ENCODE data around the gene SIL1. TPM values are rescaled to one million over a fixed set of nuclear protein-coding genes. Genes with fewer than 3 reads are reported as not detected.

SIL1 gene
- total RNA-seq, 1 experiment from 2014 or later: 10.7 TPM

DNA sequence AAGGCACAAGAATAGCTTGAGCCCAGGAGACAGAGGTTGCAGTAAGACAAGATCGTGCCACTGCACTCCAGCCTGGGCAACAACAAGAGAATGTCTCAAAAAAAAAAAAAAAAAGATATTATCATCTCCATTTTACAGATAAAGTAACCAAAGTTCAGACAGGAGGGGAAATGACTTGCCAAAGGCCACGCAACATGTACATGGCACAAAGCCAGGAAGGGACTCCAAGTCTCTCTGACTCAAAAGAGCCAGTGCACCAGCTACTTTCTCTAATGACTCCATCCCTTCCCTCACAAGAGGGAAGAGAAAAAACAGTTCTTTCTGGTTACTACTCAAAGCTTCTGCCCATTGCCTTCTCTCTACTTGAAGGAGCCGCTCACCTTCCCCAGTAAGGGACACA, 34.1 kb downstream of the SIL1 start:
- POLR2A ChIA-PET: no interaction called here

GRCh38 chr5:139162448-139162847, 35.7 kb downstream of the SIL1 start:
- Mint-ChIP-seq H3K4me3 (no peak overlapping the region), H3K4me1 (peaks cover 36% of the 10 kb centered on the region), H3K9me3 (no peaks in the 10 kb centered on the region), H3K27ac (peak overlapping the region; percentile 18), H3K27me3 (ENCODE audit: low read depth) (no peaks in the 10 kb centered on the region; the same call in 1 of the 2 replicates), H3K36me3 (no peaks in the 10 kb centered on the region)
- no peak for DNase-seq (ENCODE audit: low spot score)
- peak; percentile 52 for ATAC-seq
- CTCF ChIA-PET: interaction anchor here (1.0 to 1.4 kb wide), 4 partner anchors 15 to 567 kb away, joined by 3 to 4 read pairs (median 4); partner anchors contain the start of gene SIL1
- TF ChIP-seq CBFB (CRISPR knock-in tag; IDR thresholded peaks at IDR 0.05; ENCODE audit: low read depth) (no peak), SOX15 (CRISPR knock-in tag; IDR thresholded peaks at IDR 0.05) (no peak), STAT6 (CRISPR knock-in tag; conservative IDR thresholded peaks at IDR 0.05; ENCODE audit: low read depth) (no peak), ZNF219 (CRISPR knock-in tag; IDR thresholded peaks at IDR 0.05; ENCODE audit: borderline replicate concordance) (no peak), ZNF396 (CRISPR knock-in tag; IDR thresholded peaks at IDR 0.05; ENCODE audit: borderline replicate concordance) (no peak), RORB (CRISPR knock-in tag; IDR thresholded peaks at IDR 0.05) (no peak)
- TF ChIP-seq, protein P1, sequence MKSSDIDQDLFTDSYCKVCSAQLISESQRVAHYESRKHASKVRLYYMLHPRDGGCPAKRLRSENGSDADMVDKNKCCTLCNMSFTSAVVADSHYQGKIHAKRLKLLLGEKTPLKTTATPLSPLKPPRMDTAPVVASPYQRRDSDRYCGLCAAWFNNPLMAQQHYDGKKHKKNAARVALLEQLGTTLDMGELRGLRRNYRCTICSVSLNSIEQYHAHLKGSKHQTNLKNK (CRISPR knock-in tag; IDR thresholded peaks at IDR 0.05): no peak
- TF ChIP-seq, protein P2, sequence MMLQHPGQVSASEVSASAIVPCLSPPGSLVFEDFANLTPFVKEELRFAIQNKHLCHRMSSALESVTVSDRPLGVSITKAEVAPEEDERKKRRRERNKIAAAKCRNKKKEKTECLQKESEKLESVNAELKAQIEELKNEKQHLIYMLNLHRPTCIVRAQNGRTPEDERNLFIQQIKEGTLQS (CRISPR knock-in tag; conservative IDR thresholded peaks at IDR 0.05): no peak
- TF ChIP-seq, protein P3, sequence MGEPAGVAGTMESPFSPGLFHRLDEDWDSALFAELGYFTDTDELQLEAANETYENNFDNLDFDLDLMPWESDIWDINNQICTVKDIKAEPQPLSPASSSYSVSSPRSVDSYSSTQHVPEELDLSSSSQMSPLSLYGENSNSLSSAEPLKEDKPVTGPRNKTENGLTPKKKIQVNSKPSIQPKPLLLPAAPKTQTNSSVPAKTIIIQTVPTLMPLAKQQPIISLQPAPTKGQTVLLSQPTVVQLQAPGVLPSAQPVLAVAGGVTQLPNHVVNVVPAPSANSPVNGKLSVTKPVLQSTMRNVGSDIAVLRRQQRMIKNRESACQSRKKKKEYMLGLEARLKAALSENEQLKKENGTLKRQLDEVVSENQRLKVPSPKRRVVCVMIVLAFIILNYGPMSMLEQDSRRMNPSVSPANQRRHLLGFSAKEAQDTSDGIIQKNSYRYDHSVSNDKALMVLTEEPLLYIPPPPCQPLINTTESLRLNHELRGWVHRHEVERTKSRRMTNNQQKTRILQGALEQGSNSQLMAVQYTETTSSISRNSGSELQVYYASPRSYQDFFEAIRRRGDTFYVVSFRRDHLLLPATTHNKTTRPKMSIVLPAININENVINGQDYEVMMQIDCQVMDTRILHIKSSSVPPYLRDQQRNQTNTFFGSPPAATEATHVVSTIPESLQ (CRISPR knock-in tag; IDR thresholded peaks at IDR 0.05): no peak
- TF ChIP-seq, protein P4, sequence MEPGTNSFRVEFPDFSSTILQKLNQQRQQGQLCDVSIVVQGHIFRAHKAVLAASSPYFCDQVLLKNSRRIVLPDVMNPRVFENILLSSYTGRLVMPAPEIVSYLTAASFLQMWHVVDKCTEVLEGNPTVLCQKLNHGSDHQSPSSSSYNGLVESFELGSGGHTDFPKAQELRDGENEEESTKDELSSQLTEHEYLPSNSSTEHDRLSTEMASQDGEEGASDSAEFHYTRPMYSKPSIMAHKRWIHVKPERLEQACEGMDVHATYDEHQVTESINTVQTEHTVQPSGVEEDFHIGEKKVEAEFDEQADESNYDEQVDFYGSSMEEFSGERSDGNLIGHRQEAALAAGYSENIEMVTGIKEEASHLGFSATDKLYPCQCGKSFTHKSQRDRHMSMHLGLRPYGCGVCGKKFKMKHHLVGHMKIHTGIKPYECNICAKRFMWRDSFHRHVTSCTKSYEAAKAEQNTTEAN (CRISPR knock-in tag; IDR thresholded peaks at IDR 0.05): no peak
- POLR2A ChIA-PET: no interaction called here

More for the DNA sequence above, 34.1 kb downstream of the SIL1 start:
- Mint-ChIP-seq H3K4me1 (peaks cover 33% of the 10 kb centered on the region), H3K27me3 (ENCODE audit: low read depth) (no peaks in the 10 kb centered on the region; the same call in 1 of the 2 replicates), H3K9me3 (no peaks in the 10 kb centered on the region), H3K27ac (no peak overlapping the region), H3K4me3 (no peak overlapping the region), H3K36me3 (0 out of 2 replicates have a peak, but pooled peaks cover 2% of the 10 kb centered on the region)
- TF ChIP-seq SP1 (CRISPR knock-in tag; conservative IDR thresholded peaks at IDR 0.05): no peak
- TF ChIP-seq ZNF219 (CRISPR knock-in tag; IDR thresholded peaks at IDR 0.05; ENCODE audit: borderline replicate concordance): no peak
- no peak for TF ChIP-seq PRRX2 (CRISPR knock-in tag; IDR thresholded peaks at IDR 0.05)
- CTCF ChIA-PET: interaction anchor here (1.2 kb wide), 1 partner anchor 30 kb away, joined by 3 read pairs; no protein-coding TSS in a partner anchor
- no peak for DNase-seq (ENCODE audit: low spot score)
- no peak for ATAC-seq

- Mint-ChIP-seq H3K9me3 (peaks cover 9% of the 10 kb centered on the region), H3K36me3 (no peaks in the 10 kb centered on the region), H3K27me3 (ENCODE audit: low read depth) (no peaks in the 10 kb centered on the region; the same call in 1 of the 2 replicates), H3K4me3 (no peak overlapping the region), H3K4me1 (peaks cover 36% of the 10 kb centered on the region), H3K27ac (no peak overlapping the region)
- ChIA-PET CTCF (interaction anchor here (1.4 kb wide), 1 partner anchor 103 kb away, joined by 5 read pairs; no protein-coding TSS in a partner anchor), POLR2A (no interaction called here)
- ATAC-seq: no peak
- DNase-seq (ENCODE audit: low spot score): no peak
- no peak for TF ChIP-seq ZNF219 (CRISPR knock-in tag; IDR thresholded peaks at IDR 0.05; ENCODE audit: borderline replicate concordance)
- TF ChIP-seq MXD4 (CRISPR knock-in tag; IDR thresholded peaks at IDR 0.05; ENCODE audit: borderline replicate concordance): no peak
- TF ChIP-seq ZNF138 (CRISPR knock-in tag; conservative IDR thresholded peaks at IDR 0.05): no peak
- TF ChIP-seq, protein P1 (CRISPR knock-in tag; IDR thresholded peaks at IDR 0.05): no peak
- no peak for TF ChIP-seq RELA (CRISPR knock-in tag; IDR thresholded peaks at IDR 0.05; ENCODE audit: borderline replicate concordance)
- TF ChIP-seq ZNF263 (CRISPR knock-in tag; IDR thresholded peaks at IDR 0.05; ENCODE audit: low read depth): no peak
- TF ChIP-seq E2F4 (CRISPR knock-in tag; IDR thresholded peaks at IDR 0.05; ENCODE audit: borderline replicate concordance, low read depth): no peak
- TF ChIP-seq, protein P3 (CRISPR knock-in tag; IDR thresholded peaks at IDR 0.05): no peak
Observed at GRCh38 chr5:139158791-139159190, 39.4 kb downstream of the SIL1 start.

All from WTC11 (cell line).